ENCODE results near the gene TANGO6.
"Not testable (repeated sequence)": the region's sequence is repeated elsewhere in the genome, so short reads cannot be mapped to it uniquely, and the experiment has no call there.

TANGO6 gene

GRCh38 chr16:68973611-68974120 is 130.3 kb downstream of the TANGO6 start:
- no peak for DNase-seq

DNA sequence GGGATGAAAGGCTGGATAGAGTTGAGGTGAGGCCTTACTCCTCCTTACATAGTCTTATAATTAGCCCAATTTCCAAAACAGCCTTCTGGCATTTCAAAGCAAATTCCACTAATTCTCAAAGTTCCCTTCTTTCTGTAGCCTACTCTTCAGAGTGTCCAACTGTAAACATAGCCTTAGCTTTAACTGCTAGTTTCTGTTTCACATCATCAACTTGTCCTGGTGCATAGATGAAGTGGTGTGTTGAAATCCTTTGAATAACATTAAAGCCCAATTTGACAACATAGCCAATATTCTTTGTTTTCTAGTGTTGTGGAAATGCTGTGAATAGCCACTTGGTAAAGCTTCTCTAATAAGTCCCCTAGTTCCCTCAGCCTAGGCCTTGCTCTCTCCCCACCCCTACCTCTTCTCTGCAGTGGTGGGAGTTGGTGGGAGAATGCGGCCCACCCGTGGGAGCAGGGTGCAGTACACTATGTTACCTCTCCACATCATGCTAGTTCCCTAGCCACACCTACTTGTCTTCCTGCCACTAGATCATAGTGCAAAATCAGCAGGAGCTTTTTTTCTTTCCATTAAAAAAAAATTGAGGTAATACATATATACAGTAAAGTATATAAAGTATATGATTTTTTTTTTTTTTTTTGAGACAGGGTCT is 135.1 kb downstream of the TANGO6 start:
- no peak for DNase-seq

DNA sequence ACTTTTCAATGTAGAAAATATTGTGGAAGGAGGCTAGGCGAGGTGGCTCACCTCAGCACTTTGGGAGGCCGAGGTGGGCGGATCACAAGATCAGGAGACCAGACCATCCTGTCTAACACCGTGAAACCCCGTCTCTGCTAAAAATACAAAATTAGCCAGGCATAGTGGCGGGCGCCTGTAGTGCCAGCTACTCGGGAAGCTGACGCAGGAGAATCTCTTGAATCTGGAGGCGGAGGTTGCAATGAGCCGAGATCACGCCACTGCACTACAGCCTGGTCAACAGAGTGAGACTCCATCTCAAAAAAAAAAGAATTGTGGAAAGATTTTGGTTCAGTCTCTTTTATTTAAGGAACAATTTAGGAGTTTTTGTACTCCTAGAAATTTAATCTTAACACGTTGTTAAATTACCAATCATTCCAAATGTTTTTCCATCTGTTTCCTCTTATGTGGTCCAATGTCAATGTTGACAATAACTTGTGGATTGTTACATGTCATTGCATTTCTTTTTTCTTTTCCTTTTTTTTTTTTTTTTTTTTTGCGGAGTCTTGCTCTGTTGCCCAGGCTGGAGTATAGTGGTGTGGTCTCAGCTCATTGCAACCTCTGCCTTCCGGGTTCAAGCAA is 137.5 kb downstream of the TANGO6 start:
- DNase-seq = no peak

DNA sequence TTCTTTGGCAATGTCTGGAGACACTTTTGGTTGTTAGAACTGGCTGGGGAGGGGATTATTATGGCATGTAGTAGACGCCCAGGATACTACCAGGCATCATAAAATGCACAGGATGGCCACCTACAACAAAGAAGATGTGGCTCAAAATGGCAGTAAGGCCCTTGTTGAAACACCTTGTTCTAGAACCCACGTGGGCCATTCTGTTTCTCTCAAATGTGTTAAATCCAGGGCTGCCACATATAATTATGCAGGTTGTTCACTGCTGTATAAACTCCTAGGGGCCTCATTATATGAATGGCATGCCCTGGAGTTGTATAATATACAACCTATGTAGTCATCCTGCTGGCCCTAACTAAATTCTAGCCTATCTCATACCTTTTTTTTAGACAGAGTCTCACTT is 138.6 kb downstream of the TANGO6 start:
- DNase-seq = no peak

DNA sequence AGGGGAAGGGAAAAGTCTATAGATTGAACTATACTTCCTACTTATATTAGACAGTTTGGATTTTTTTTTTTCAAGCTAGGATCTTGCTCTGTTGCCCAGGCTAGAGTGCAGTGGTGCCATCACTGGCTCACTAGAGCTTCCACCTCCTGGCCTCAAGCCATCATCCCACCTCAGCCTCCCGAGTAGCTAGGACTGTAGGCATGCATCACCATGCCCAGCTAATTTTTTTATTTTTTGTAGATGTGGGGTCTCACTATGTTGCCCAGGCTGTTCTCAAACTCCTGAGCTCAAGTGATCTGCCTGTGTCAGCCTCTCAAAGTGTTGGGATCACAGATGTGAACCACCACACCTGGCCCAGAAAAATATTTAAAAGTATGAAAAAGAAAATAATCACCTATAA is 141.1 kb downstream of the TANGO6 start:
- DNase-seq = no peak

- DNase-seq = no peak
Observed at GRCh38 chr16:68985268-68985667, 141.9 kb downstream of the TANGO6 start.

DNA sequence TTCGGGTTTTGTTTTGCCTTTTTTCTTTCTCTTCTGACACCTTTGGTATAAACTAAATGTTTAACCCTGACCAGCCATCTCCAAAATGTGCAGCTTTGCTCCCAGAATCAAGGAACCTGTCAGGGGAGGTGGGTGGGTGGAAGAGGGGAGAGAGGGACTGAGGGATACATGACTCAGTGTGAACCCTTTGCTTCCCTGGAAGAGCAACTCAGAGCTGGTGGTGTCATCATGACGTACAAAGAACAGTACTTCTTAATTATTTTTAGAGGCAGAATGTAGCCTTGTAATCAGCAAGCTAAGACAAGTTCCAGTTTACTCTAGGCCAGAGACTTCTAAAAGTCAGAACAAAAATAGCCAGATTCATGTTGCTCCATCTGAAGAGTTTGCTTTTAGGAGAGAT is 142.5 kb downstream of the TANGO6 start:
- DNase-seq = no peak

GRCh38 chr16:68987734-68988457 is 144.6 kb downstream of the TANGO6 start:
- no peak for DNase-seq

DNA sequence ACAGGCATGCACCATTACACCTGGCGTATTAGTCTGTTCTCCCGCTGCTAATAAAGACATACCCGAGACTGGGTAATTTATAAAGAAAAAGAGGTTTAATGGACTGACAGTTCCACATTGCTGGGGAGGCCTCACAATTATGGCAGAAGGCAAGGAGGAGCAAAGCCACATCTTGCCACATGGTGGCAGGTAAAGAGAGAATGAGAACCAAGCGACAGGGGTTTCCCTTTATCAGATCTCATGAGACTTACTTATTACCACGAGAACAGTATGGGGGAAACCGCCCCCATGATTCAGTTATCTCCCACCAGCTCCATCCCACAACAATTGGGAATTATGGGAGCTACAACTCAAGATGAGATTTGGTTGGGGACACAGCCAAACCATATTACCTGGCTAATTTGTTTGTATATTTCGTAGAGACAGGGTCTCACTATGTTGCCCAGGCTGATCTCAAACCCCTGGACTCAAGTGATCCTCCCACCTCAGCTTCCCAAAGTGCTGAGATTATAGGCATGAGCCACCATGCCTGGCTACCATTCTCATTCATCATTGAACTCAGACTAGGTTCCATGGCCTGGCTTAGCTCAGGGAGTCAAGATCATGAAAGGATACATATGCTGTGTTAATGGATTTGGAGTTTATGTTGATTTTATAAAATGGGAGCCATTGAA is 147.0 kb downstream of the TANGO6 start:
- DNase-seq = not testable (repeated sequence)

DNA sequence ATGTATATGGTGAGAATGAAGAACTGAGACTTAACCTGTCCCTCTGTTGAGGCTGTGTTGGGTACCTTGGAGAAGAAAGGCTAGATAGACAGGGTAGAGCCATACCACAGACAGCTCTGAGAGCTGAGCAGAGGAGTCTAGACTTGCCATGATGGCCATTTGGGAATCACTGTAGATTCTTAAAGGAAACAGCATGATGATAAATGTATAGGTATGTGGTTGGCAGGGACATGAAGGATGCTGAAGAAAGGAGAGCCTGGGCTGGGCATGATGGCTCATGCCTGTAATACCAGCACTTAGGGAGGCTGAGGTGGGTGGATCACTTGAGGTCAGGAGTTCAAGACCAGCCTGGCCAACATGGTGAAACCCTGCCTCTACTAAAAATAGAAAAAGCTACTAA is 147.7 kb downstream of the TANGO6 start:
- no peak for DNase-seq

GRCh38 chr16:68992521-68992920 is 149.2 kb downstream of the TANGO6 start:
- no peak for DNase-seq

DNA sequence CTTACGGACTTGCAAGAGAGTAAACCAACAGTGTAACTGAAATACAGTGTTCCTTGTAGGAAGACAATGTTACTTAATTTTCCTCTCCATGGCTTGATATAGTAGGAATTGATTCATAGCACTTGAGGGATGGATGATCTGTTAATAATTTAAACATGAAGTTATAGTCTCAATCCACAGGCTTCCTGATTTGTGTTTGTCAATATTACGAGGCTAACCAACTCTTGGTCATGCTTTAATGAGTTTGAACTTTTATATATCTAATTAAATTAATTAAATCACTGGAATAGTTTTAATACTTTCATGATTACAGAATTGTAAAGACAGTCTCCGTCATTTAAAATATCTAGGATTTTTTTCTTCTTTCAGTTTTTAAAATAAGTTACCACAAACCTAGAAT is 150.1 kb downstream of the TANGO6 start:
- DNase-seq = no peak

DNA sequence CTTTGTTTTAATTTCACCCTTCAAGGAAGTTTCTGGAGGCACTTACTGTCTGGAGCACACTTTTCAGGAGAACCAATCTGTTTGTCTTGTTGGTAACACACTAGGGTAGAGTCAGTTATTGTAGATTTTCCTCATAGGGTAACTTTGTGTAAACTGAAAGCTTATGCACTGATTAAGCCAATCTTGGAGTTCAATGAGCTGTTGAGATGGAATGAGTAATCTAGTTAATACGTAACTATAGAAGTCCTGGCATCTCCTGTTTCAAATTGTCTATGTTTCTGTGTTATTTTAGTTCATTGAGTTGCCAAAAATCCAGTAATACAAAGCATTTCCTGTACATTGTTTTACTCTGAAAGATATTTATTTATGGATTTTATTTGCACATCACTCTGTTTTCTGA is 150.6 kb downstream of the TANGO6 start:
- no peak for DNase-seq

DNA sequence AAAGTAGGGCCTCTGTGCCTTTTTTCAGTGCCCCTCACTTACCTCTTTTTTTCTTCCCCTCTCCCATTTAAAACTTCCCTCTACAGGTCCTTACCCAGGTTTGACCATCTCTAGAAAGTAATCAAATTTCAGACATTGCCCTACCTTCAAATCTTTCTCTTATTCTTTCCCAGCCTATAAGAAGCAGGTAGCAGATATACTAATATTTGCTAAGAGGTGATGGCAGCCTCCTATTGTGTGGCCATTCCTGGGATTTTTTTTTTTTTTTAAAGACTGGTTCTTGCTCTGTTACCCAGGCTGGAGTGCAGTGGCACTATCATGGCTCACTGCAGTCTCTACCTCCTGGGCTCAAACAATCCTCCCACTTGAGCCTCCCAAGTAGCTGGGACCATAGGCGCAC is 151.0 kb downstream of the TANGO6 start:
- DNase-seq = no peak

DNA sequence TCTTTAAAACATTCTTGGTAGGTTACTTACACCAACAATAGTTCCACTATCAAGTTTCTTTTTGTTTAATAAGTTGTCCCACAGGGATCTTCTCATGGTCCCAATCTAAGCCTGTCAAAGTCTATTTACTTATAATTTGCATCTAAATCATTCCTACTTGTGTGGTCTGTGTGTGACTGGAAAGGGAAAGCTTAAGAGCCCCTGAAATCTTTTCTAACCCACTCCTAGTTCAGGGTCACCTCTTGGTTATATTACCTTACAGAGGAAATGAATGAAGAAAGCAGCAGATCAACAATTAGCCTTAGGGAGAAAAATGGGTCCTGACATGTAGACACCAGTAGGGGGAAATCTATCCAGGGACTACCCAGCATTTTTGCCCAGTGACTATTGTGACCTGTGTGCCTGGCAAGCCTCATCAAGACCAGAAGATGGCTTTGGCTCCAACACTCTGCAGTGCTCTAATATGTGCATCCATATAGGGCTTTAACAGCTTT is 151.7 kb downstream of the TANGO6 start:
- DNase-seq = no peak

GRCh38 chr16:68997564-68997963 is 154.2 kb downstream of the TANGO6 start:
- DNase-seq = no peak

DNA sequence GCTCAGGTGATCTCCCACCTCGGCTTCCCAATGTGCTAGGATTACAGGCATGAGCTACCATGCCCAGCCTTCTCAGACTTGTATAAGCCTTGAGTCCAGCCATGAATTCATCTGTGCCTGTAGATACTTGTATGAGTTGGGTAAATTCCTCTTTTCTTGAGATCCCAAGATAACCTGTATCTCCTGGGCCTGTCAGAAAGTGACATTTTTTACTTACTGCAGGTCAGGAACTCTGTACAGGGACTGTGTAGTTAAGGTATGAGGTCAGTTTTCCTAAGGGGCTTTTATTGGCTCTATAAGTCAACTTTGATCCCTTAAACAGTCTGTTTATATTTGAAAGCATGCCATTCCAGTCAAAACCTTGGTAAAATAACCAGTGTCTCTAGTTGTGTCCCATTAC is 155.8 kb downstream of the TANGO6 start:
- no peak for DNase-seq

DNA sequence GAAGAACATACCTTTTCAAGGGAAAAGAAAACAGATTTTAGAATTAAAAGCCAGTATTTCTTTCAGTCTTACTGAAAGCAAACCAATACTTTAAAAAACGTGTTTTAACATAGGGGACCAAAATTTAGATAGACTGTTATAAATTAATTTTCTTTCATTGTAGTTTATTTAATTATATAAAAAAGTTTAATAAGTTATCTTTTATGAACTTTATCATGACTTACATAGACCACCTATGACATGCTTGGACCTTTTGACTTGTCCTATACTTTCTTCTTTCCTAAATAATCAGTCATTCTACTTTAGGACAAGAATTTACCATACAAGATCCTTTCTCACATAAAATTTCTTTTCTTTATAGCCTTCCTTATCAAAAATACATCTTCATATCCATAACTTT is 160.2 kb downstream of the TANGO6 start:
- no peak for DNase-seq

- DNase-seq = no peak
Observed at GRCh38 chr16:69005641-69006355, 162.5 kb downstream of the TANGO6 start.

DNA sequence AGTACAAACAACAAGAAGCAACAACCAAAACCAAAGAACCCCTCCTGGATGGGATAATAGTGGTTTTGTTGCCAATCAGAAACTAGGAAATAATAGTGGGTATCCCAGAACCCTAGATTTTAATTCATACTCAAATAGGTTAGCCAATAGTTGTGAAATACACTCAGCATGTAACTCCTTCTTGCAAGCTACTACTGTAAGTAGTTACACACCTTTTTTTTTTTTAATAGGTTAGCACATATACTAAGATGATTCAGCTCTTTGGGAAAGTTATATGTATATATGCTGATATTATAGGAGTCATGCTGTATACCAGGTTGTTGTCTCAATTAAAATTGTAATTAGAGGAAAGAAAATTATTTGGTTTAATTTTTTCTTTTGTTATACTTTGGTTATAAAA is 169.6 kb downstream of the TANGO6 start:
- no peak for DNase-seq

DNA sequence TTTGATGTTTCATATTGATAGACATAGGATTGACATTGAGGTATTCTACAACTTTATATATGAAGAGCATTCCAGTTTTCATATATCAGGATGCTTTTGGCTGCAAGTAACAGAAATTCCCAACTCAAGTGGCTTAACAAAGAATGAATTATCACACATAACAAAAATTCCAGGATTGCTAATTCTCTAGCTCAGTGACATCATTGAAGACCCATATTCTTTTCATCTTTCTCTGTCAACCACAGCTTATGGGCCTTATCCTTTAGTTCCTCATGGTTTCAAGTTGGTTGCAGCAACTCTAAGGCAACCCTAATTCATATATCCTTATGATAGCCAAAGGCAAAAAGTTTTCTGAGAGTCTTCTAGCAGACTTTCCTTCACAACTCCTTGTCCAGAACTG is 170.7 kb downstream of the TANGO6 start:
- no peak for DNase-seq

GRCh38 chr16:69014811-69015210 is 171.5 kb downstream of the TANGO6 start:
- no peak for DNase-seq
